ENCODE measurements around the gene RND3.

RND3 gene

GRCh38 chr2:150487537-150488429, at the start of gene RND3:
TSS of gene RND3 (minus strand) at chr2:150487667. CDS start at chr2:150487417, 250 bp downstream.
- DNase-seq (ENCODE audit: low read depth in 2 of 2, low spot score in 1 of 2), result no peak

- no peak for DNase-seq (ENCODE audit: low read depth in 2 of 2, low spot score in 1 of 2)
Observed at GRCh38 chr2:150535176-150535575, 47.7 kb upstream of the RND3 start.

- no peak for DNase-seq (ENCODE audit: low read depth in 2 of 2, low spot score in 1 of 2)
Observed at GRCh38 chr2:150532879-150533278, 45.4 kb upstream of the RND3 start.

- no peak for DNase-seq (ENCODE audit: low read depth in 2 of 2, low spot score in 1 of 2)
Observed at GRCh38 chr2:150532020-150532419, 44.6 kb upstream of the RND3 start.

- no peak for DNase-seq (ENCODE audit: low read depth in 2 of 2, low spot score in 1 of 2)
Observed at GRCh38 chr2:150531591-150531990, 44.1 kb upstream of the RND3 start.

GRCh38 chr2:150530168-150530567, 42.7 kb upstream of the RND3 start:
- no peak for DNase-seq (ENCODE audit: low read depth in 2 of 2, low spot score in 1 of 2)

- no peak for DNase-seq (ENCODE audit: low read depth in 2 of 2, low spot score in 1 of 2)
Observed at GRCh38 chr2:150528861-150529801, 41.7 kb upstream of the RND3 start.

GRCh38 chr2:150526827-150527226, 39.4 kb upstream of the RND3 start:
- no peak for DNase-seq (ENCODE audit: low read depth in 2 of 2, low spot score in 1 of 2)

- DNase-seq (ENCODE audit: low read depth in 2 of 2, low spot score in 1 of 2), result no peak
Observed at GRCh38 chr2:150526006-150526405, 38.5 kb upstream of the RND3 start.

- DNase-seq (ENCODE audit: low read depth in 2 of 2, low spot score in 1 of 2), result no peak
Observed at GRCh38 chr2:150522269-150522668, 34.8 kb upstream of the RND3 start.

GRCh38 chr2:150520887-150521664, 33.6 kb upstream of the RND3 start:
- no peak for DNase-seq (ENCODE audit: low read depth in 2 of 2, low spot score in 1 of 2)

GRCh38 chr2:150520033-150520432, 32.6 kb upstream of the RND3 start:
- DNase-seq (ENCODE audit: low read depth in 2 of 2, low spot score in 1 of 2), result no peak

- no peak for DNase-seq (ENCODE audit: low read depth in 2 of 2, low spot score in 1 of 2)
Observed at GRCh38 chr2:150517951-150518680, 30.6 kb upstream of the RND3 start.

GRCh38 chr2:150513647-150514046, 26.2 kb upstream of the RND3 start:
- no peak for DNase-seq (ENCODE audit: low read depth in 2 of 2, low spot score in 1 of 2)

- DNase-seq (ENCODE audit: low read depth in 2 of 2, low spot score in 1 of 2), result no peak
Observed at GRCh38 chr2:150508497-150509137, 21.1 kb upstream of the RND3 start.

- DNase-seq (ENCODE audit: low read depth in 2 of 2, low spot score in 1 of 2), result no peak
Observed at GRCh38 chr2:150507071-150507470, 19.6 kb upstream of the RND3 start.

GRCh38 chr2:150505178-150505577, 17.7 kb upstream of the RND3 start:
- DNase-seq (ENCODE audit: low read depth in 2 of 2, low spot score in 1 of 2), result no peak

GRCh38 chr2:150495993-150496627, 8.6 kb upstream of the RND3 start:
- DNase-seq (ENCODE audit: low read depth in 2 of 2, low spot score in 1 of 2), result no peak

GRCh38 chr2:150495001-150495400, 7.5 kb upstream of the RND3 start:
- DNase-seq (ENCODE audit: low read depth in 2 of 2, low spot score in 1 of 2), result no peak

Data from stimulated activated CD8-positive, alpha-beta memory T cell treated with anti-CD3 and anti-CD28 coated beads, Interleukin-4, amount 100 ng/mL, for 1 hour (primary cell).